ENCODE data around the gene RHBDL3.

- TF ChIP-seq EZH2 (optimal IDR thresholded peaks at IDR 0.05; ENCODE audit: low read depth, low read length) (no peak), CTCF (IDR thresholded peaks at IDR 0.05; ENCODE audit: low read length) (no peak), EZH2phosphoT487 (IDR thresholded peaks at IDR 0.05; ENCODE audit: low read length) (no peak)
Observed at GRCh38 chr17:32240750-32241149, 24.9 kb upstream of the RHBDL3 start.
